Stimulated activated CD8-positive, alpha-beta memory T cell treated with anti-CD3 and anti-CD28 coated beads, Interleukin-7, amount 100 ng/mL, for 1 hour (primary cell): Measurements from ENCODE around the gene LYPD6.

Source experiments
- DNase-seq, 2 donors: peaks; one replicate each; pipeline ENCODE4 v3.0.0-alpha.2; 2020; ENCODE audit warnings: low read depth in 2 of 2

Gene LYPD6

DNA sequence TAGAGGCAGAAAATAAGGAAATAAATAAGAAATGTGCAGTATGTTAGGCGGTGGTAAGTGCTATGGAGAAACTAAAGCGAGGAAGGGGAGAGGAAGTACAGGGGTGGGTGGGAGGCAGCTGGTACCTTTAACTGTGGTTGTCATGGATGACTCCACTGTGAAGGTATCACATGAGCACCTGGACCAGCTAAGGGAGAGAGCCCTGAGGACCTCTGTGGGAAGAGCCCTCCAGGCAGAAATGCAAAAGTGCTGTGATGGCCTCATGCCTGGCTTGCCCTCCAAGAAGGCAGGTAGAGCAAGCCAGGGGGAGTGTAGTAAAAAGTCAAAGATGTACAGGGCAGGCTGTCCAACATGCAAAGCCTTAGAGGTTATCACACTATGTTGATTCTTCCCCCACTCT lies 17.9 kb downstream of the LYPD6 start:
- no peak for DNase-seq

DNA sequence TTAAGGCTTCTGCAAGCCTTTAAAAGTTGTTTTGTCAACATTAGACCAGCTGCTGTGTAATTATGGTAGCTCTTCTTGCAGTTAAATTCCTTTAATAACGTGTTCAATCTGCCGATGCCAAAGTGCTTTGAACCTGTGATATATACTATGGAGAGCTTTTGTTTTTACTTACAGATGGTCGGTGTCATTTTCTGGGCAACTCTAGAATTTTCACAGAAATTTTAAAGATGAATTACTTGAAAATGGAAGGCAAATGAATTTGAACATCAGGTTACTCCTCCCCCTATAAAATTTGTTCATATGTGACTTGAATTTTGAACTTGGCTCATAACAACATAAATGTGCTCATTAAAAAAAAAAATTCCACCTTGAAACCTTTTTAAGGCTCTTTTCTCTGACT lies 23.0 kb downstream of the LYPD6 start:
- DNase-seq = no peak

DNA sequence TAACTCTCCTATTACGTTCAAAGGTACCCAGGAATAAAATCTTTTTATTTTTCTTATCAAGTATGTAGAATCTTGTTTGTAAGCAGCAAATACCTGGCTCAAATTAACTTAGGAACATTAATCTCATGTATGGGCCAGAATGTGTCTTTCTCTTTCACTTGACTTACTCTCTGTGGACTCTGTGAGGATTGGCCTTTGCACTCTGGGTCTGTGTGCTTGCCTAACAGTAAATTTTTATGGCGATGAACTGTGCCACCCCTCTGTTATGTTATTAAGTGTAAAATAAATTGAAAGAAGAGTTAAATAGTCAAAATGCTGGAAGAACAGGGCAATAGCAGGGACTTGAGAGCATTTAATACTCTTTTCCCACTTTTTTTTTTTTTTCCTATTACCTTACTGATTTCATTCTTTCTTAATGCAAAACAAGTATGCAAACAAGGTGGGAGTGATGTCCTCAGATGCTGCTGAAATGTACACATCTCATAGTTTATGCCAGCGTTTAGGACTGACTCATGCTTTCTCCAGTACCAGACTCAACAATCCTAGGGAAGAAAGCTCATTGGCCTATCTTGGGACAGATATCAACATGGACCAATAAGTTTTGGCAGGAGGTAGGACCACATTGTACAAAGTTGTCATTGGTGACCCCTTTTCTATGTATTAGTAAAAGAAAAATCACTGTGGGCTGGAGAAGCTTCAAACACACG lies 25.5 kb downstream of the LYPD6 start:
- DNase-seq = no peak

DNA sequence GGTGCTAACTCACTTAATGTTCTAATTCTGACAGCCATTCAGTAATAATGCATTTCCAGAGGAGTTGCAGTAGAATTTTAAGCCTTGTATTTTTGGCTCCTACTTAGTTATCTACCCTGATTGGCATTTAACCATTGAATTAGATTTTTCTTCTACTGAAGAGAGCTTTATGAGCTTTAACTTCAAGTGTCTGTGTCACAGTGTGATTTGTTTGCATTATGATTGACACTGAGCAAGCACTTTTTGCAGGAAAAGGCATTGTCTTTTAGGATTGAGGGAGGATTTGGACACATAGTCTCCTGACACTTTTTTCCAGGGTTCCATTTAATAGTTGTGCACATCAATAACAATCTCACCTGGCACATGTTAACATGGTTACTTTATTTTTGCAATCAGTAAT lies 26.7 kb downstream of the LYPD6 start:
- DNase-seq = no peak

DNA sequence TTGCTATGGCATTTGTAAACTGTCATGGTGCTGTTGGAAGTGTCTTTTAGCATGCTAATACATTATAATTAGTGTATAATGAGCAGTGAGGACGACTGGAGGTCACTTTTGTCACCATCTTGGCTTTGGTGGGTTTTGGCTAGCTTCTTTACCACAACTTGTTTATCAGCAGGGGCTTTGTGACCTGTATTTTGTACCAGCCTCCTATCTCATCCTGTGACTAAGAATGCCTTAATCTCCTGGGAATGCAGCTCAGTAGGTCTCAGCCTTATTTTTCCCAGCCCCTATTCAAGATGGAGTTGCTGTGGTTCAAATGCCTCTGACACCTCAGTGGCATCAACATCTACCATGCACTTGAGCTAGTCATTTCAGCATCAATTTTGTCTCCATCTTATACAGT lies 29.7 kb downstream of the LYPD6 start:
- DNase-seq = no peak

DNA sequence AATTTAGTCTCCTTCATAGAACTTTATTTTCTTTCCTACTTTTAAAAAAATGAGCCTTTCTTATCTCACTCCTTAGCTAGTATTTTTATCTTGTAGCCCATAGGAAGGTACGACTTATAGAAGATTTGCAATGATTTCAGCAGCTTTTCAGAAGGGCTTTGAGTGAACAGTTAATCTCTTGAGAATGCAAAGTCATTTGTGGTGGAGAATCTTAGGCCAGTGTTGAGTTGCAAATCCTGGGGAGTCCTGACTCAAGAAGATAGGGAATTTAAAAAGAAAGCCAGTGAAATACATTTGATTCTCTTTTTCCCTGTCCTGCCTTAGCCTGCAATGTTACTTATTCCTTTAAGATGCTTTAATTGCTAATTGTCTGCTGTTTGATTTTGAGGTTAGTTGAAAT lies 33.6 kb downstream of the LYPD6 start:
- no peak for DNase-seq

DNA sequence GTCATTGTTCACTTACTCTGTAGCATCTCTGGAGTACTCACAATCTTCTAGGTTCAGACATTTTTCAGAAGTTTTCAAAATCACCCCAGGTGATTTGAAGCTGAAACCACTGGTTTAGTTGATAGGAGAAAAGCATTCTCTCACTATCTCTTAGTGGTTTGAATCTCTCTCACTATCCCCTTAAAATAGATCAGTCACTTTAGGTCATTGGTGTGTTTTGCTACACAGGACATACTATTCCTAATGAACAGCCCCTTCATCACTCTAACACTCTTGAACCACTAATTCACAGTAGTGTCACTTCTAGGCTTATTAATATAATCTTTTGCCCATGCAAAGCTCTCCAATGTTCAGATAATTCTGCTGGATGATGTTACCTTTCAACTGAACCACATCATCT lies 34.5 kb downstream of the LYPD6 start:
- DNase-seq = no peak

DNA sequence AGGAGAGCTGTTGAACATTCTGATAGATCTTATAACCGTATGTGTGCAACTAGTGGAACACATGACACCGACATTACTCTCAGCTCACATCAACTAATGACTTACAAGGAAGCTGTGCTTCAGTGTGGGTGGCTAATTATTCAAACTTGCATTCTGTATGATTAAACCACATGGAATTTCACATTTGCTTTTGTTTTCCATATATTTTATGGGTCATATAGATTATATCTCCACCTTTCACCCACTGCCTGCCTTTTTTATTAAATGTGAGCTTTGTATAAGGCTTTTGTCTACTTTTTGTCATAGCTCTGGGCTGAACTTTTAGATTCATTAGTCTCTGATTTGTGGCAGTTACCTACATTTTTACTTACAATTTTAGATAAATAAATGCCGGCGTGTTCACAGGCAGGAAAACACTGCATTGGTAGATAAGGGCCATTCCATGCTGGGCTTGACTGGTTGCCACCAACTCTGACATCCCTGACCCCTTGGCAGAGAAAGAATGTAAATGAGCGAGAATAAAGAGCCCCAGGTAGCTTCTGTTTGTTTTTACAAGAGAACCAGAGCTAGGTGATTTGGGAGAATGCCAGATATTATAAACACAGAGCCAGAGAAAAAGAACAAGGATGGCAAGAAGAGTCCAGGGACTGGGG lies 35.7 kb downstream of the LYPD6 start:
- DNase-seq = no peak

DNA sequence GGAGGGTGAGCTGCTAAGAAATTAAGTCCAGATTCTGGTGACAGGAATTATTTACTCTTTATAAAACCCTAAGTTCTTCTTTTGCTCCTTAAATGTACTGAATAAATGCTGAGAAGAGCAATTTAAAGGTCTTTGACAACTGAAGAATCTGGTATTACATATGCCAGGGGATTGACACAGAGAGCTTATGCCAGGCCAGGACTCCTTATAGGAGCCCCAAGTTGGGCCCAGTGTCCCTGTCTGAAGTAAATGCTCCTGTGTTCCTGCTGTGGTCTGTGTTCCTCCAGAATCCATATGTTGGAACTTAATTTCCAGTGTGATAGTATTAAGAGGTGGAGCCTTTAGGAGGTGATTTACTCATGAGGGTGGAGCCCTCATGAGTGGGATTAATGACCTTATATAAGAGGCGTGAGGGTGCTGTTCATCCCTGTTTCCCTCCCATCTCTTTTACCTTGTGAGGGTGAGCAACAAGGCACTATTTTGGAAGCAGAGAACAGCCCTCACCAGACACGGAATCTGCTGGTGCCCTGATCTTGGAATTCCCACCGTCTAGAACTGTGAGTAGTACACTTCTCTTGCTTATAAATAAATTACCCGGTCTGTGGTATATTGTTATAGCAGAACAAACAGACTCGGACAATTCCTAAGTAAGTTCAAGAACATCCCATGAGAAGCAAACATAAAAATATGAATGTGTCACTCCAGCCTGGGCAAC lies 39.8 kb downstream of the LYPD6 start:
- no peak for DNase-seq

DNA sequence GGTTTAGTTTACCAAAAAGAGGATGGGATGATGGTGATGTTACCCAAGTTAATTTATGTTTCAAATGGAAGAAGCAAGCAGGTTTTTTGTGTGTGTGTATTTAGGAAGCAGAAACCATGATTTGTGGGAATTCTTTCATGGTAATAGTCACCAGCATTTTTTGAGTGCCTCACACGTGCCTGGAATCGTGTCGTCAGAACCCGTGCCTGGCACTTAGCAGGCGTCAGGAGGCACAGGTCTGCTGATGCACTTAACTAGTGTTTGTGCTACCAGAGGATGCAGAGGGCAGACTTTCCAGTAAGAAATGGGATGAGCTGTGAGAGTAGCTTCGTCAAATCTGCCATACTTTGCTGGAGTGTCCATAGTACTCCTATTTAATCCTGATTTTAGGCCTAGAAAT lies 41.1 kb downstream of the LYPD6 start:
- no peak for DNase-seq

DNA sequence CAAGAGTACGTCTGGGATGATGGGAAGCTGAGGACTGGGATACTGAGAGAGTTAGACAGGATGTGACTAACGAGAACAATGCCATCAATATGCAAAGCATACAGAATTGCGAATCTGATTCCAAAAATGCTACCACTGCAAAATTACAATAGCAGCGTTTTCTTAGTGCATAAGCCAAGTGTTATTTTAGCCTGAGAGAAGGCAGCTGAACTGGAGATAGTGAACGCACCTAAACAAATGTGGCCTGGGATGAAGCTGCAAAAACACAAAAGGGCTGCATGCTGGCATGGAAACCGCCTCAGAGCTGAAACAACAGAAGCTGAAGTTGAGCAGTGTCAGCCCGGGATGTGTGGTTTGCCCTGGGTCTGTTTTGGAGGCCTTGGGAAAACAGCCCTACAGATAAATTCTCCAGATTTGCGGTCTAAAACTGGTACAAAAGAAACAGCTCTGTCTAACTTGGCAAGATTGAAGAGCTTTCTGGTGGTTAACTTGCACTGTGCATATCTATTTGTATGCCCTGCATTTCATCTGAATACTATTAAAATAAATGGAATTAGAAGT lies 45.5 kb downstream of the LYPD6 start:
- no peak for DNase-seq

DNA sequence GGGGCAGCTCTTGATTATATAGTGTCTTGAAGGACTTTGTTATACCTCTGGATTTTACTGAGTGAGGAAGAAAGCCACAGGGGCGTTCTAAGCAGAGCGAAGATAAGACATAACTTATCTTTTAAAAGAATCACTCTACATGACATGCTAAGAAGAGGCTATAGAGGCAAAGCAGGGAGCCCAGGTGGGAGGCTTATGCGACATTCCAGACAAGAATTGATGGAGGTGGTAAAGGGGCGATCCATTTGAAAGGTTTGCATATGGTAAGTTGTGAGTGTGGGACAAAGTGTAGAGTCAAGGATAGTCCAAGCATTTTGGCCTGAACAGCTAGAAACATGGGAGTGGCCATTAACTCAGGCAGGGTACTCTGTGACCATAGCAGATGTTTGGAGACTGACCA lies 49.8 kb downstream of the LYPD6 start:
- DNase-seq = no peak

DNA sequence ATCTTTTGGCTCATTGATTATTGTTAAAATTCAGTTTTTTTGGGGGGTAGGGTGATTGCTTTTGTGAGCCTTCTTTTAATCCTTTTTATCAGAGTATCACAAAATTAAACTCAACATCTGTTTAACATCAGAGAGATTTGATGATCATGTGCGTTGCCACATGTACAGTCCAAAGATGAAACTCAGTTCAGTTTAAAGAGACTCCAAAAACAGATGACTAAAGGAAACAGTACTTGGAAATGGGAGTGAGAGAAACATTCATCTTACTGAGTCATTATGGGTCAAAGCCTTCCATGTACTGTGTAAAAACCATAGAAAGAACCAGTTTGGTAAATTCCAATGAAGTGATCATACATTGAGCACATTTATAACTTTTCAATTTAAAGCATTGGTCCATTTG lies 53.0 kb downstream of the LYPD6 start:
- no peak for DNase-seq

DNA sequence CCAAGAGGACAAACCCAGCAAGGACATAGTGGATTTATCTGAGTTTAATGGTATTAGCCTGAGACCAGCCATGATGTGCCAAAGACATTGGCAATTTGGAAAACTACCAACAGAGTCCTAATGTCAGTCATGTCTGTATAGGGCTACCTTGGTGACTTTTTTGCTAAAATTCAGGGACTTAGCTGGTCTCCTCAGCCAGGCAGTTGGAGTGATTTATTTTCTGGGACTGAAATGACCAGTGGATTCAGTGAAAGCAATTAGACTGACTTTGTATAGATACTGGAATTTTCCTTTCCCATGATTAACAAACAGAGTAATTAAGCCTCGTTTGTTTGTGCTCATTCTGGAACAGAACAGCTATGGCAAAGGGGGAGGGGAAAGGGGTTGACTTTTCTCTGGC lies 55.0 kb downstream of the LYPD6 start:
- no peak for DNase-seq

DNA sequence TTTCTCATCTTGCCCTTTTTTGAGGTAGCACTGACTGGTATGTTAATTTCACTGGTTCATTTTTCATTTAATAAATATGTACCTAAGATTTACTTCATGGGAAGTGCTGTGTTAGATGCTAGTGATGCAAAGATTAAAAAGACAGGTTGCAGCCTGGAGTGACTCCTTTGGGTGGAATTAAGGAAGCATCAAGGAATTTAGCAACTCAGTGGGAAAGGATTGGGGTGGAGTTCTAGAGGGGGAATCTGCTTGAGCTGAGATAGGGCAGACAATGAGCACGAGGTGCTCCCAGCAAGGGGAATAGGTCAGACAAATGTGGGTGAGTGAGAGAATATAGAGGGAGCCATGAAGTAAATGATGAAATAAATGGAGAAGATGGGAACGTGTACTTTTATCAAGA lies 57.0 kb downstream of the LYPD6 start:
- DNase-seq = no peak

DNA sequence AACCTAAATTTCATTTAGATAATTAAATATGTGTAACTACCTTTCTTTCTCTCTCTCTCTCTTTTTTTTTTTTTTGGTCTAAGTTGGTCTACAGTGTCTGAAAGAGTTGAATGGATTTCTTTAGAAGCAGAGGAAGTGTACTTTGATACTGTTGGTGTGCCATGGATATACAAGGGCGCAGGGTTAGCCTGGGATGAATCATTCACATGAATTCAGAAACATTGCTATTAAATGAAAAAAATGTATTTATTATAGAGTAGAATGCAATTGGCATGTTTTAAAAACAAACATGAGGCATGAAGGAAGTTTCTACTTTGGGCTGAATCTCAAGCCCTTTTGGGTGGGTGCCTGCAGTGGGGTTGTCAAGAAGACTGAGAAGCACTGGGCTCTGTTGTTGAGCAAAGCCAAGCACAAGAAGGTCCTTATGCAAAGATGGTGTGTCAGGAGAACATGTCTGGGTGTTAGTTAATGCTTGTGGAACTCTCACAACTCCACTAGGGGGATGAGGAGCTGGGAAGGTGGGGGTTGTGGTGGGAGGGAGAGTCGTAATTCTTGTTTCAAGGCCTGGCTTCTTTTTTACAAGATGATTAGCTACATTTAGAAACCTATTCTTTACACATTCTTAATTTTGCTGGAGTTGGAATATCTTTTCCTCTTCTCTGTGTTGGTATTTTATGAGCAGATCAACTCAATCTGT lies 57.9 kb downstream of the LYPD6 start:
- no peak for DNase-seq

DNA sequence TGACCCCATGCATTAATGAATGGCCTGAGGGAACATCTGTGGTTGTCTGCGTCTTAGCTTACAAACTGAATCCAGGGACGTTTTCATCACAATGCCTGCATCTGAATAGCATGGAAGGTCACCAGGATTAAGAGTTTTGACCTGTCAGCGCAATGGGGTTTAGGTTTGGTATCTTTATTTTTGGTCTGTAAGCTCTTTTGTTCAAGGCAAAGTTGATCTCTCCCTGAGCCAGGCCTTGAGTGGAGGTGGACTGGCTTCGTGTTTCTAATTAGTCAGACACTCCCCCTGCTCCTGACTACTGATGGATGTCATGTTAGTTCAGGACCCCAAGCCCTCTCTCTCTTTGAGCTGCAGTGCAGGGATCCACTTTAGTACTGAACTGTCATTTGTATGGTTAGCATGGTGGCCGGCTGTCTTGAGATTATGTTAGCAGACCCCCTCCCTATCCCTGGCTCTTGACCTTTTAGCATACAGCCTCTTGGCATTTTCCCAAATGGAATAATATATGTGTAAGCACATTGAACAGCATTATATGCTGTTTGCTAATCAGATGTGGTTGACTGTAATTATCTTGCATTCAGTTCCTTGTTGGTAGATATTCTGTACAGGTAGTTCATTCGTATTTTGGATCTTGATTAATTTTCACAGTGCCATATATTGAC lies 59.2 kb downstream of the LYPD6 start:
- DNase-seq = no peak

DNA sequence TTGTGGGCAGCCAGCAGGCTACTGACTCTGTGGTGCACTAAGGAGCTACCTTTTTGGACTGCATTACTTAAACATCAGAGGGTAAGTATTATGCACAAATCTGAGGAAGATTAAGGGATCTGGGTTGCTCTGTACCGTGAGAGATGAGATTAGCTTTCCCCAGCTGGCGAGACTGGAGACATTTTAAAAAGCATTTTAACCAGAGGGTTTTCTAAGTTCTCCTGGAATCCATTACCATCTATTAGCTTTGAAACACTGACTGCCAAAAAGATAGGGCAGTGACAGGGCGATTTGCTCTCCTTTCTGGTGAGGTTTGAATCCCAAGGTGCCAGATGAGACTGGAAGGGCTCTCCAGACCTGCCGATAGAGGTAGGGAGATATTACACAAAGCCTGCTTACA lies 63.2 kb downstream of the LYPD6 start:
- DNase-seq = no peak

DNA sequence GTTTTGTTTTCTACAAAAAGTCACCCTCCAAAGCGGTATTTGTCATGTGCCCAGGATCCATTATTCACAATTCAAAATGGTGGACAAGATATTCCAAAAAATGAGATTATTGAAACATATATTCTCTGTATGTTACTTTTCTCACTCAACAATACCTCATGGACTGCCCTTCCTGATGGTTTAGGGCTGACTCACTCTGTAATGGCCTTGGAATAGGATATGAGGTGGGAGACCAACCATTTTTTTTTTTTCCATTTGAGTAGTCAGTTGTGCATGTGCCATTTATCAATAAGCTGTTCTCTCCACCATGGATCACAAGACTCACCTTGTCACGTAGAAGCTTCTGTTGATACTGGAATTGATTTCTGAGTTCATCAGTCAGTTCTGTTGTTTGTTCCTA lies 64.5 kb downstream of the LYPD6 start:
- no peak for DNase-seq

DNA sequence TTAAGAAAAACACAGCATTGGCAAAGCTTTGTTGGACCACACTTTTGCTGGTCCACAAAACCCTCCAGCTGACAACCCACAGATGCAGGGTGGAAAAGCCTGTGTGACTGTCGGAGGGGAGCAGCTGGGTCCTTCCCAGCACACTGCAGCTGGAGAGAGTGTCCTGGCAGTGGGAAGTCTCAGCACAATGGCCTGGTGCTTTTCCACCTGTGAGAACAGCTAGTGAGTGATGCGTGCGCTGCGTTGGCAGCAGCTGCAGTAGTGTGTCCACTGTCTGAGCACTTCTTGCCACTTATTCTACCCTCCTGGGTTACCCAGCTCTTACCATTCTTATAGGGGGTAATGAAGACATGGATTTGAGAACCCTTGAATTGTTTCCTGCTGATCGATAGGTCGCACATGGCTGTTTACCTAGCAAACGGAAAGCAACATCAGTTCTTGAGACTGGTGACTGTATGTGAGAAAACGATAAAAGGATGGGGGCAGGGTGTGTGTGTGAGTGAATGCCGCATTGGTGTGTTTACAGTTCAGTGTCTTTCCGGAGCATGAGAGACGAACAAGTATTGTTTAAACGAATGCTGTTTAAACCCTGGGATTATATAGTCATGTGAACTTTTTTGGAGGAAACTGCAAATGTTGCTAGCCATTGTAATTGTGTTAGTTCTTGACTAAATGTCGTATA lies 69.7 kb downstream of the LYPD6 start:
- no peak for DNase-seq

DNA sequence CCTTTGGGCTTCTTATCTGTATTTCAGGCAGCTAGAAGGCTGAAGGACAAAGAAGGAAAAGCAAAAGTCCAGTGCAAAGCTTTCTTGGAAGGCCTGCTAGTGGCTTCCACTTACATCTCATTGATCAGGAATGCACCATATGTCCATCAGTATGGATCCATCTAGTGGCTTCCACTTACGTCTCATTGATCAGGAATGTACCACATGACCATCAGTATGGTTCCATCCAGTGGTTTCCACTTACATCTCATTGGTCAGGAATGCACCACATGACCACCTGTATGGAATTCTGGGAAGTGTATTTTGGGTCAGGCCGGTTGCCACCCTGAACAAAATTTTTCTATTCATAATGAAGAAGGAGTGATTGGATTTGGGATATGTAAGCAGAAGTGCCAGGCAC lies 70.6 kb downstream of the LYPD6 start:
- DNase-seq = no peak
